MM.1S (cell line): Measurements from ENCODE around the gene SEPTIN8.
"Not testable (repeated sequence)": the region's sequence is repeated elsewhere in the genome, so short reads cannot be mapped to it uniquely, and the experiment has no call there.

Experiments
- EZH2 ChIP-seq: fragments of 300-600 bp; sonication (generic); optimal IDR thresholded peaks from 2 replicates; pipeline ENCODE3; 2017; ENCODE audit warnings: low read depth, mild to moderate bottlenecking, antibody characterized with exemption, low read length, mixed read lengths
- EZH2phosphoT487 ChIP-seq: fragments of 300-600 bp; sonication (generic); IDR thresholded peaks from 2 replicates; pipeline ENCODE4 v1.6.1; 2018; ENCODE audit warnings: antibody characterized with exemption, low read length
- TF ChIP-seq, protein P1 (sequence below): fragments of 300-600 bp; sonication (generic); IDR thresholded peaks from 2 replicates; pipeline ENCODE4 v1.5.1; 2016; ENCODE audit warnings: antibody characterized with exemption, low read length, mixed read lengths

DNA sequence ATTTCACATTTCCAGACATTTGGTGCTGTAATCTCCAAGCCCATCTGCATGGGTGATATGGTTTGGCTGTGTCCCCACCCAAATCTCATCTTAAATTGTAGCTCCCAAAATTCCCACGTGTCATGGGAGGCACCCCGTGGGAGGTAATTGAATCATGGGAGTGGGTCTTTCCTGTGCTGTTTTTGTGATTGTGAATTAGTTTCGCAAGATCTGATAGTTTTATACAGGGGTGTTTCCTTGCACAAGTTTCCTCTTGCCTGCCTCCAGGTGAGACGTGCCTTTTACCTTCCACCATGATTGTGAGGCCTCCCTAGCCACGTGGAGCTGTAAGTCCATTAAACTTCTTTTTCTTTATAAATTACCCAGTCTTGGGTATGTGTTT, 25.6 kb upstream of the SEPTIN8 start:
- TF ChIP-seq, protein P1, sequence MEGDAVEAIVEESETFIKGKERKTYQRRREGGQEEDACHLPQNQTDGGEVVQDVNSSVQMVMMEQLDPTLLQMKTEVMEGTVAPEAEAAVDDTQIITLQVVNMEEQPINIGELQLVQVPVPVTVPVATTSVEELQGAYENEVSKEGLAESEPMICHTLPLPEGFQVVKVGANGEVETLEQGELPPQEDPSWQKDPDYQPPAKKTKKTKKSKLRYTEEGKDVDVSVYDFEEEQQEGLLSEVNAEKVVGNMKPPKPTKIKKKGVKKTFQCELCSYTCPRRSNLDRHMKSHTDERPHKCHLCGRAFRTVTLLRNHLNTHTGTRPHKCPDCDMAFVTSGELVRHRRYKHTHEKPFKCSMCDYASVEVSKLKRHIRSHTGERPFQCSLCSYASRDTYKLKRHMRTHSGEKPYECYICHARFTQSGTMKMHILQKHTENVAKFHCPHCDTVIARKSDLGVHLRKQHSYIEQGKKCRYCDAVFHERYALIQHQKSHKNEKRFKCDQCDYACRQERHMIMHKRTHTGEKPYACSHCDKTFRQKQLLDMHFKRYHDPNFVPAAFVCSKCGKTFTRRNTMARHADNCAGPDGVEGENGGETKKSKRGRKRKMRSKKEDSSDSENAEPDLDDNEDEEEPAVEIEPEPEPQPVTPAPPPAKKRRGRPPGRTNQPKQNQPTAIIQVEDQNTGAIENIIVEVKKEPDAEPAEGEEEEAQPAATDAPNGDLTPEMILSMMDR = not testable (repeated sequence)
- TF ChIP-seq EZH2phosphoT487, EZH2: not testable (repeated sequence)
